K562 (cell line): ENCODE results near the gene CHD8. TPM values are rescaled to one million over a fixed set of nuclear protein-coding genes. Genes with fewer than 3 reads are reported as not detected.

Source experiments
- CBX3 ChIP-seq, 2 experiments: IDR thresholded peaks; 1 replicate in 1 of 2; 2 replicates in 1 of 2; pipeline ENCODE4 v1.6.1; 2012; ENCODE audit warnings: inconsistent platforms in 2 of 2, low read length in 2 of 2, borderline replicate concordance in 1 of 2, control low read depth in 1 of 2
- FOXK1 ChIP-seq: sonication (generic); formaldehyde crosslinking; IDR thresholded peaks from 2 replicates; pipeline ENCODE4 v1.8.0; 2022; ENCODE audit warnings: missing genetic modification reagents, mild to moderate bottlenecking, borderline replicate concordance
- JUND ChIP-seq, 2 experiments: IDR thresholded peaks; 2 replicates in 1 of 2; 3 replicates in 1 of 2; pipeline ENCODE4 v1.6.1; 2011; ENCODE audit warnings: borderline replicate concordance in 2 of 2, low read depth in 2 of 2, low read length in 2 of 2, improper control_type of control experiment in 1 of 2, missing biosample characterization in 1 of 2, missing genetic modification characterization in 1 of 2, missing genetic modification reagents in 1 of 2
- NBN ChIP-seq: fragments of 450-650 bp; IDR thresholded peaks from 2 replicates; pipeline ENCODE4 v1.6.1; 2016; ENCODE audit warnings: low read depth, mild to moderate bottlenecking
- NONO ChIP-seq, 2 experiments: fragments of 200-400 bp in 1 of 2; fragments of 450-650 bp in 1 of 2; formaldehyde crosslinking in 1 of 2; IDR thresholded peaks; 2 replicates each; pipeline ENCODE4 v1.6.1; 2017; ENCODE audit warnings: low read depth in 2 of 2, mild to moderate bottlenecking in 2 of 2, moderate library complexity in 2 of 2, low read length in 1 of 2
- RBM22 ChIP-seq: fragments of 200-400 bp; formaldehyde crosslinking; IDR thresholded peaks from 2 replicates; pipeline ENCODE4 v1.6.1; 2018; ENCODE audit warnings: low read length, low read depth; ENCODE audit not compliant: poor library complexity, severe bottlenecking
- STAT5A ChIP-seq: IDR thresholded peaks from 2 replicates; pipeline ENCODE4 v1.6.1; 2012; ENCODE audit warnings: low read length, inconsistent platforms, borderline replicate concordance
- polyA plus RNA-seq, 8 experiments: library from polyadenylated mRNA; depleted of rRNA in 4 of 8; stranded (reverse) in 5 of 8; unstranded in 3 of 8; fragments of >200 nt; fragmentation: Nextera tagmentation in 2 of 8; fragmentation: Illumina TruSeq in 1 of 8; extraction: Ambion mirVana in 2 of 8; extraction: Trizol in 1 of 8; gene quantifications; 2 replicates each; pipeline versions ENCODE4 v1.2.1 to v1.2.3, GENCODE V29; 2011 to 2014; ENCODE audit warnings: inconsistent platforms in 1 of 8, missing spikeins in 1 of 8
- total RNA-seq, 7 experiments: library from RNA; depleted of rRNA in 6 of 7; stranded (reverse); fragments of >200 nt in 6 of 7; fragmentation: Illumina TruSeq in 2 of 7; extraction: Trizol in 2 of 7; gene quantifications; 2 replicates each; pipeline versions ENCODE4 v1.2.1 to v1.2.3, GENCODE V29; 2011 to 2021; ENCODE audit warnings: low replicate concordance in 1 of 7
- TF ChIP-seq, protein P1 (sequence below), 2 experiments: fragments of 450-650 bp in 1 of 2; sonication (generic) in 1 of 2; formaldehyde crosslinking in 1 of 2; IDR thresholded peaks; 2 replicates each; pipeline versions ENCODE4 v1.7.1 to v1.9.0; 2016 to 2022; ENCODE audit warnings: inconsistent platforms in 1 of 2, mild to moderate bottlenecking in 1 of 2, missing genetic modification reagents in 1 of 2
- TF ChIP-seq, protein P2 (sequence below): fragments of 450-650 bp; IDR thresholded peaks from 2 replicates; pipeline ENCODE4 v1.6.1; 2016; ENCODE audit warnings: low read depth

The CHD8 gene
- total and polyA plus RNA-seq, 9 of the 15 experiments (the other 6 are each of a cell fraction or from before 2014, with no cell fraction given): 11.1 to 51.2 (median 32.8) TPM

DNA sequence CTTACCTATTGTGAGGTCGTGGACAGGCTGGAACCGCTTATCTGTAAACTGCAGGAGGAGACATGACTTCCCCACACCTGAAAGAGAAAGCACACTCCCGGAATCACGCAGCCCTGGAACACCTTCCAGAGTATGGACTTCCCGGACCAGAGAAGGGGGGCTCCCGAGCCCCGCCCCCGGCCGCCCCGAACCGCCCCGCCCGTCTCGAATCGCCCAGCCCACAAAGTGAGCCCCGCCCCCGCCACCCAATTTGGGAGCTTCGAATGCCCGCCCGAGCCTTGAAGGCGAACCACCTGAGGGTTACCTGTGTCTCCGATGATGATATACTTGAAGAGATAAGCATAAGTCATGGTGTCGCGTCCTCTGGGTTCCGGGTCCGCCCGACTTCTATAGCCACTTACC is 20.6 kb upstream of the CHD8 start (continued):
- TF ChIP-seq, protein P1, sequence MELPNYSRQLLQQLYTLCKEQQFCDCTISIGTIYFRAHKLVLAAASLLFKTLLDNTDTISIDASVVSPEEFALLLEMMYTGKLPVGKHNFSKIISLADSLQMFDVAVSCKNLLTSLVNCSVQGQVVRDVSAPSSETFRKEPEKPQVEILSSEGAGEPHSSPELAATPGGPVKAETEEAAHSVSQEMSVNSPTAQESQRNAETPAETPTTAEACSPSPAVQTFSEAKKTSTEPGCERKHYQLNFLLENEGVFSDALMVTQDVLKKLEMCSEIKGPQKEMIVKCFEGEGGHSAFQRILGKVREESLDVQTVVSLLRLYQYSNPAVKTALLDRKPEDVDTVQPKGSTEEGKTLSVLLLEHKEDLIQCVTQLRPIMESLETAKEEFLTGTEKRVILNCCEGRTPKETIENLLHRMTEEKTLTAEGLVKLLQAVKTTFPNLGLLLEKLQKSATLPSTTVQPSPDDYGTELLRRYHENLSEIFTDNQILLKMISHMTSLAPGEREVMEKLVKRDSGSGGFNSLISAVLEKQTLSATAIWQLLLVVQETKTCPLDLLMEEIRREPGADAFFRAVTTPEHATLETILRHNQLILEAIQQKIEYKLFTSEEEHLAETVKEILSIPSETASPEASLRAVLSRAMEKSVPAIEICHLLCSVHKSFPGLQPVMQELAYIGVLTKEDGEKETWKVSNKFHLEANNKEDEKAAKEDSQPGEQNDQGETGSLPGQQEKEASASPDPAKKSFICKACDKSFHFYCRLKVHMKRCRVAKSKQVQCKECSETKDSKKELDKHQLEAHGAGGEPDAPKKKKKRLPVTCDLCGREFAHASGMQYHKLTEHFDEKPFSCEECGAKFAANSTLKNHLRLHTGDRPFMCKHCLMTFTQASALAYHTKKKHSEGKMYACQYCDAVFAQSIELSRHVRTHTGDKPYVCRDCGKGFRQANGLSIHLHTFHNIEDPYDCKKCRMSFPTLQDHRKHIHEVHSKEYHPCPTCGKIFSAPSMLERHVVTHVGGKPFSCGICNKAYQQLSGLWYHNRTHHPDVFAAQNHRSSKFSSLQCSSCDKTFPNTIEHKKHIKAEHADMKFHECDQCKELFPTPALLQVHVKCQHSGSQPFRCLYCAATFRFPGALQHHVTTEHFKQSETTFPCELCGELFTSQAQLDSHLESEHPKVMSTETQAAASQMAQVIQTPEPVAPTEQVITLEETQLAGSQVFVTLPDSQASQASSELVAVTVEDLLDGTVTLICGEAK (IDR thresholded peaks at IDR 0.05): no peak
- TF ChIP-seq, protein P1 (CRISPR knock-in tag; IDR thresholded peaks at IDR 0.05): no peak
- TF ChIP-seq JUND (IDR thresholded peaks at IDR 0.05; ENCODE audit: borderline replicate concordance, low read depth, low read length): peak; percentile 59; the same call in 1 of the 2 replicates
- no peak for TF ChIP-seq JUND (tag; IDR thresholded peaks at IDR 0.05; ENCODE audit: borderline replicate concordance, low read depth, low read length)
- TF ChIP-seq NONO (IDR thresholded peaks at IDR 0.05; ENCODE audit: low read depth in 2 of 2, low read length in 1 of 2): peak in 1 of 2 experiments; percentile 97; a peak in 2 of 4 replicates
- TF ChIP-seq NBN: no peak
- no peak for TF ChIP-seq FOXK1
- TF ChIP-seq, protein P2, sequence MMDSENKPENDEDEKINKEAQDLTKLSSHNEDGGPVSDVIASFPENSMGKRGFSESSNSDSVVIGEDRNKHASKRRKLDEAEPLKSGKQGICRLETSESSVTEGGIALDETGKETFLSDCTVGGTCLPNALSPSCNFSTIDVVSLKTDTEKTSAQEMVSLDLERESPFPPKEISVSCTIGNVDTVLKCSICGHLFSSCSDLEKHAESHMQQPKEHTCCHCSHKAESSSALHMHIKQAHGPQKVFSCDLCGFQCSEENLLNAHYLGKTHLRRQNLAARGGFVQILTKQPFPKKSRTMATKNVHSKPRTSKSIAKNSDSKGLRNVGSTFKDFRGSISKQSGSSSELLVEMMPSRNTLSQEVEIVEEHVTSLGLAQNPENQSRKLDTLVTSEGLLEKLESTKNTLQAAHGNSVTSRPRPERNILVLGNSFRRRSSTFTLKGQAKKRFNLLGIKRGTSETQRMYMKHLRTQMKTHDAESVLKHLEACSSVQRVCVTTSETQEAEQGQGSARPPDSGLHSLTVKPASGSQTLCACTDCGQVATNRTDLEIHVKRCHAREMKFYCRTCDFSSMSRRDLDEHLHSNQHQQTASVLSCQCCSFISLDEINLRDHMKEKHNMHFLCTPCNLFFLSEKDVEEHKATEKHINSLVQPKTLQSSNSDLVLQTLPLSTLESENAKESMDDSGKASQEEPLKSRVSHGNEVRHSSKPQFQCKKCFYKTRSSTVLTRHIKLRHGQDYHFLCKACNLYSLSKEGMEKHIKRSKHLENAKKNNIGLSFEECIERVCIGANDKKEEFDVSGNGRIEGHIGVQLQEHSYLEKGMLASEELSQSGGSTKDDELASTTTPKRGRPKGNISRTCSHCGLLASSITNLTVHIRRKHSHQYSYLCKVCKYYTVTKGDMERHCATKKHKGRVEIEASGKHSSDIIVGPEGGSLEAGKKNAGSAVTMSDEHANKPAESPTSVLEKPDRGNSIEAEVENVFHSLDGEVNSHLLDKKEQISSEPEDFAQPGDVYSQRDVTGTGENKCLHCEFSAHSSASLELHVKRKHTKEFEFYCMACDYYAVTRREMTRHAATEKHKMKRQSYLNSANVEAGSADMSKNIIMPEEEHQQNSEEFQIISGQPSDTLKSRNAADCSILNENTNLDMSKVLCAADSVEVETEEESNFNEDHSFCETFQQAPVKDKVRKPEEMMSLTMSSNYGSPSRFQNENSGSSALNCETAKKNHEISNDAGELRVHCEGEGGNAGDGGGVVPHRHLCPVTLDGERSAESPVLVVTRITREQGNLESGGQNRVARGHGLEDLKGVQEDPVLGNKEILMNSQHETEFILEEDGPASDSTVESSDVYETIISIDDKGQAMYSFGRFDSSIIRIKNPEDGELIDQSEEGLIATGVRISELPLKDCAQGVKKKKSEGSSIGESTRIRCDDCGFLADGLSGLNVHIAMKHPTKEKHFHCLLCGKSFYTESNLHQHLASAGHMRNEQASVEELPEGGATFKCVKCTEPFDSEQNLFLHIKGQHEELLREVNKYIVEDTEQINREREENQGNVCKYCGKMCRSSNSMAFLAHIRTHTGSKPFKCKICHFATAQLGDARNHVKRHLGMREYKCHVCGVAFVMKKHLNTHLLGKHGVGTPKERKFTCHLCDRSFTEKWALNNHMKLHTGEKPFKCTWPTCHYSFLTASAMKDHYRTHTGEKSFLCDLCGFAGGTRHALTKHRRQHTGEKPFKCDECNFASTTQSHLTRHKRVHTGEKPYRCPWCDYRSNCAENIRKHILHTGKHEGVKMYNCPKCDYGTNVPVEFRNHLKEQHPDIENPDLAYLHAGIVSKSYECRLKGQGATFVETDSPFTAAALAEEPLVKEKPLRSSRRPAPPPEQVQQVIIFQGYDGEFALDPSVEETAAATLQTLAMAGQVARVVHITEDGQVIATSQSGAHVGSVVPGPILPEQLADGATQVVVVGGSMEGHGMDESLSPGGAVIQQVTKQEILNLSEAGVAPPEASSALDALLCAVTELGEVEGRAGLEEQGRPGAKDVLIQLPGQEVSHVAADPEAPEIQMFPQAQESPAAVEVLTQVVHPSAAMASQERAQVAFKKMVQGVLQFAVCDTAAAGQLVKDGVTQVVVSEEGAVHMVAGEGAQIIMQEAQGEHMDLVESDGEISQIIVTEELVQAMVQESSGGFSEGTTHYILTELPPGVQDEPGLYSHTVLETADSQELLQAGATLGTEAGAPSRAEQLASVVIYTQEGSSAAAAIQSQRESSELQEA: no peak
- TF ChIP-seq CBX3 (IDR thresholded peaks at IDR 0.05; ENCODE audit: borderline replicate concordance in 1 of 2, low read length in 2 of 2): no peak
- no peak for TF ChIP-seq RBM22
- TF ChIP-seq STAT5A: no peak
